SK-N-MC (cell line): Measurements from ENCODE around the gene TMEM186.

ENCODE experiments used
- EZH2 ChIP-seq: fragments of 200-600 bp; sonication (generic); IDR thresholded peaks from one replicate; pipeline ENCODE4 v1.6.1; 2017; ENCODE audit warnings: antibody characterized with exemption
- POLR2AphosphoS5 ChIP-seq: IDR thresholded peaks from 2 replicates; pipeline ENCODE4 v1.6.1; 2012; ENCODE audit warnings: mild to moderate bottlenecking, low read depth, low read length, borderline replicate concordance

- TF ChIP-seq EZH2 (no peak), POLR2AphosphoS5 (no peak)
Observed at GRCh38 chr16:8832717-8833105, 35.3 kb upstream of the TMEM186 start.
